HG02885 (cell line): ENCODE data around the gene DCTN2.
"Not testable (repeated sequence)": the region's sequence is repeated elsewhere in the genome, so short reads cannot be mapped to it uniquely, and the experiment has no call there.

Experiments used
- ATAC-seq: cut with Tn5 transposase; IDR thresholded peaks from one replicate; pipeline ENCODE4 v1.9.1; 2021; ENCODE audit warnings: mild to moderate bottlenecking; ENCODE audit not compliant: unreplicated experiment, poor library complexity

DCTN2 gene

DNA sequence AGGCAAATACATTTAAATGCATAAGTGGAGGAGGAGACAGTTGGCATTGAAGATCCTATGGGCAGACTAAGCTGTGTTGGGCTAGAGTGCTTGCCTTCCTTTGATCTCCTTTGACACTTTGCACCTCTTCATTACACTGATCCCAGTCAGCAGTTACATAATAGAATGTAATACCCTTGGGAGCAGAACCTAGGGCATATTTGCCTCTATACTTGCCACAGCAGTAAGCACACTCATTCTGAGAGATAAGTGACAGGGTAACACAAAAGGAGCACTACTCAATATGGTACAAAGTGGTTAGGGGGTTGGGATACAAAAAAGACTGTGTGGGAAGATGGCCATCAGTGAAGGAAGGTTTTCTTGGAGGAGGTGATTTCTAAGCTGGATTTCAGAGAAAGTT, 50.2 kb downstream of the DCTN2 start:
- ATAC-seq: no peak

DNA sequence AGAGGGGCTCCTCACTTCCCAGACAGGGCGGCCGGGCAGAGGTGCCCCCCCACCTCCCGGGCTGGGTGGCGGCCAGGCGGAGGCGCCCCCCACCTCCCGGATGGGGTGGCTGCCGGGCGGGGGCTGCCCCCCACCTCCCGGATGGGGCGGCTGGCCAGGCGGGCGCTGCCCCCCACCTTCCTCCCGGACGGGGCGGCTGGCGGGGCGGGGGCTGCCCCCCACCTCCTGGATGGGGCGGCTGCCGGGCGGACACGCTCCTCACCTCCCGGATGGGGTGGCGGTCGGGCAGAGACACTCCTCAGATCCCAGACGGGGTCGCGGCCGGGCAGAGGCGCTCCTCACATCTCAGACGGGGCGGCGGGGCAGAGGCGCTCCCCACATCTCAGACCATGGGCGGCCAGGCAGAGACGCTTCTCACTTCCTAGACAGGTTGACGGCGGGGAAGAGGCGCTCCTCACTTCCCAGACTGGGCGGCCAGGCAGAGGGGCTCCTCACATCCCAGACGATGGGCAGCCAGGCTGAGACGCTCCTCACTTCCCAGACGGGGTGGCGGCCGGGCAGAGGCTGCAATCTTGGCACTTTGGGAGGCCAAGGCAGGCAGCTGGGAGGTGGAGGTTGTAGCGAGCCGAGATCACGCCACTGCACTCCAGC, 51.8 kb downstream of the DCTN2 start:
- not testable (repeated sequence) for ATAC-seq

DNA sequence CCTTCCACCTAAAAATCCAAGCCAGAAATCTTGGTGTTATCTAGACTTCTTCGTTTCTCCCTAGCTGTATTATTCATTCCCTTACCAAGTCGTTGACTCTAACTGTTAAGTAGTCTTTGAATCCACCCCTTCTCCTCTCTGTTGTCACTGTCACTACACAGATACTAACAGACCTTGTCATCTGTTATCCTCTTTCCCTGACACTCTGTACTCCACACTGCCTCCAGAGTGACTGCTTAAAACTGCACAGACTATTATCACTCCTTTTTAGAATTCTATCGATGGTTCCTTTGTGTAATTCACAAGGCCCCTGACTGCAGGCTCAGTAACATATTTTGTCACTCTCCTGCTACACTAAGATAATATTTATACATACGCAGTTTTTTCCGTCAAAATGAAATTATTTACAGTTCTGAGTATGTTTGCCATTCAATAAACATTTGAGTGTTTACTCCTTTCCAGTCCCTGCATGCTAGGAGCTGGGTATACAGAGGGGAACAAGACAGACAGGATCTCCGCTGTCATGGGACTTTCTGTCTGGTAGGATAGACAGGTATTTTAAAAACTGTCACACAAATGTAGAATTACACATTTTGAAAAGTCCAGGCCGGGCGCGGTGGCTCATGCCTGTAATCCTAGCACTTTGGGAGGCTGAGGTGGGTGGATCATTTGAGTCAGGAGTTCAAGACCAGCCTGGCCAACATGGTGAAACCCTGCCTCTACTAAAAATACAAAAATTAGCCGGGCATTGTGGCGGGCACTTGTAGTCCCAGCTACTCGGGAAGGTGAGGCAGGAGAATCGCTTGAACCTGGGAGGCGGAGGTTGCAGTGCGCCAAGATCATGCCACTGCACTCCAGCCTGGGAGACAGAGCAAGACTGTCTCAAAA, 55.4 kb downstream of the DCTN2 start:
- ATAC-seq: no peak

DNA sequence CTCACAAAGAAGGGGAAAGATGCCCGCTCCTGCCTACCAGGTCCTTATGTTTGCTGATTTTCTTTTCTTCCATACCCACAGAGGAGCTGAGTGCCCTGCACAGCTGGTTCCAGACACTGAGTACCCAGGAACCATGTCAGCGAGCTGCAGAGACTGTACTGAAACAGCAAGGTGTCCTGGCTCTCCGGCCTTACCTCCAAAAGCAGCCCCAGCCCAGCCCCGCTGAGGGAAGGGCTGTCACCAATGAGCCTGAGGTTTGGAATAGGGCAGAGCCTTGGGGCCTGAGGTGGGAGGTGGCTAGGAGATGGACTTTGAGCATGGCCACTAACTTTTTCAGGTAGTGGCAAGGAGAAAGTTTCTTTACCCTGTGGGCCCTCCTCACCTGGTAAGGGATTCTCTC, 56.9 kb downstream of the DCTN2 start:
- no peak for ATAC-seq

DNA sequence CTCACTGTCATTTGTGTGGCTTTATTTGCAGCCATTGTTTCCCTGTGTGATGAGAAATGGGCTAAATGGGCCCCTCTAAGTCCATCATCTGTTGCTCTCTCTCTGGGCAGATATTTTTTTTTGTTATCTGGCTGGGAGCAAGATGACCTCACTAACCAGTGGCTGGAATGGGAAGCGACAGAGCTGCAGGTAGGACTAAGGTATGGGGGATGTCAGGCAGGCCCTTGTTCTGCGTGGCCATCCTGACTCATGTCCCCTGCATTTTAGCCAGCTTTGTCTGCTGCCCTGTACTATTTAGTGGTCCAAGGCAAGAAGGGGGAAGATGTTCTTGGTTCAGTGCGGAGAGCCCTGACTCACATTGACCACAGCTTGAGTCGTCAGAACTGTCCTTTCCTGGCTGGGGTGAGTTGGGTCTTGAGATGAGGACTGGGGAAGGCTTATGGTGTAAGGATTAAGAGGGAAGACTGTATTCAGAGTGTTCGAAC, 57.8 kb downstream of the DCTN2 start:
- ATAC-seq: no peak

DNA sequence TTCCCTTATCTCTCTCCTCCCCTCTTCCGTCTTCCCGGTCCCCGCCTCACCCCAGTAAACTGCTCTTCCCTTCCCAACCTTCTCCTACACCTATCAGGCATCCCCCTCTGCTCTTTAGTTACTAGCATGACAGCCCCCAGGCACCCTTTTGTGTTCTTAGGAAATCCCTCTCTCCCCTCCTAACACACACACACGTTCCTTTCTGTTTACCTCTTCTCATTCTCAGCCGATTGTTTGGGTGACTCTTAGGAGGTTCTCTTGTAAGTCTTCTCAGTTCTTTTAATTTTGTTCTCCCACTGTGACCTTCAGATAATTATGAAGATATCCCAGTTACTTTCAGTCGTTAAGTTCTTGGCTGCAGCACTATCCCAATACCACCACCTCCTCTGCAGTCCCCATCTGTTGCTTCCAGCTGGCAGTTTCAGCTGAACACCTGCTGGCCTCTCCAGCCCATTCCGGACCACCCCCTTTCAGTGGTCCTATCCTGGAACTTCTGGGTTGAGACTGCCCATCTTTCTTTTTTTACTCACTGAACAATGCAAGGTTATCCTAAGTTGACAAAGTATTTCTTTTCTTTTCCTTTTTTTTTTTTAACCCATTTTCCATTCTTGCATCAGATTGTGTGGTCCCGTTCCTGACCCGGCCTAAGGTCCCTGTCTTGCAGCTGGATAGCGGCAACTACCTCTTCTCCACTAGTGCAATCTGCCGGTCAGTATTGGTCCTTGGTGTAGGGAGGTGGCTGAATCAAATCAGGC, 58.4 kb downstream of the DCTN2 start:
- ATAC-seq: no peak

DNA sequence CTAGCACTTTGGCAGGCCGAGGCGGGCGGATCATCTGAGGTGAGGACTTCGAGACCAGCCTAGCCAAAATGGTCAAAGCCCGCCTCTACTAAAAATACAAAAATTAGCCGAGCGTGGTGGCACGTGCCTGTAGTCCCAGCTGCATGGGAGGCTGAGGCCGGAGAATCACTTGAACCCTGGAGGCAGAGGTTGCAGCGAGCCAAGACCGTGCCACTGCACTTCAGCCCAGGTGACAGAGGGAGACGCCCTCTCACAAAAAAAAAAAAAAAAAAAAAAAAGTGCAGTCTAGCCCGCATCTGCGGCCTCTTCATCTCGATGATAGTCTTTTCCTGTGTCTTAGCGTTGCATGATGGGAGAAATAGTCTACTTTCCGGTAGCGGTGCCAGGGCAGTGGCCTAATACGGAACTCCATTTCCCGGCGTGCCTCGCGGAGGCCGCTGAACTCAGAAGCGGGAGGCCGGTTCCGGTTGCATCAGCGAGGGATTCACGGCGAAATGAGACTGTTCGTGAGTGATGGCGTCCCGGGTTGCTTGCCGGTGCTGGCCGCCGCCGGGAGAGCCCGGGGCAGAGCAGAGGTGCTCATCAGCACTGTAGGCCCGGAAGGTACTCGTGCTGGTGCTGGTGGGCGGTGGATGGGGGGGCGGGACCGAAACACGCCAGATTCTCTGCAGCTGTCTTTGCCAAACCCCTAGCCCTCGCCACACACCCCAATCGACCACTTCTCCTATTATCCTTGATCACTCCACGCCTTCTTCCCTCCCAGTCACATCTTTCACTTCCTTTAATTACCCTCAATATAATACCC, 59.2 kb downstream of the DCTN2 start, which contains the start of gene MARS1:
Gene MARS1, plus strand, starts transcription at position 472 of the 805 bp plus-strand sequence. Its CDS starts 23 bp downstream, at position 495.
- peak; percentile 99 for ATAC-seq

DNA sequence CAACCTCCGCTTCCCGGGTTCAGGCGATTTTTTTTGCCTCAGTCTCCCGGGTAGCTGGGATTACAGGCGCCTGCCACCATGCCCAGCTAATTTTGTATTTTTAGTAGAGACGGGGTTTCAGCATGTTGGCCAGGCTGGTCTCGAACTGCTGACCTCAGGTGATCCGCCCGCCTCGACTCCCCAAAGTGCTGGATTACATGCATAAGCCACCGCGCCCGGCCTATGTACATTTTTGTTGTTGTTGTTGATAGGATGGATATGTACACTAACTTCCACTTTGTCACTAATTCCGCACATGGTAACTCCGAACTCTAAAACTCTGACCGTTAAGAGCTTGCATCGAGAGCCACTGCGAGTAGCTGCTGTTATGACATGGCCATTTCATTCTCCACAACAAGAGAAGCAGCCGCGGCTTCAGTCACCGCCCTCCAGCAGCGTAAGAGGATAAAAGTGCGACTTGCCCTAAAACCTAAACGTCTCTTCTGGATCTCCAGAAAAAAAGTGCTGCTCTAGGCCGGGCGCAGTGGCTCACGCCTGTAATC, 59.9 kb downstream of the DCTN2 start:
- ATAC-seq: no peak

DNA sequence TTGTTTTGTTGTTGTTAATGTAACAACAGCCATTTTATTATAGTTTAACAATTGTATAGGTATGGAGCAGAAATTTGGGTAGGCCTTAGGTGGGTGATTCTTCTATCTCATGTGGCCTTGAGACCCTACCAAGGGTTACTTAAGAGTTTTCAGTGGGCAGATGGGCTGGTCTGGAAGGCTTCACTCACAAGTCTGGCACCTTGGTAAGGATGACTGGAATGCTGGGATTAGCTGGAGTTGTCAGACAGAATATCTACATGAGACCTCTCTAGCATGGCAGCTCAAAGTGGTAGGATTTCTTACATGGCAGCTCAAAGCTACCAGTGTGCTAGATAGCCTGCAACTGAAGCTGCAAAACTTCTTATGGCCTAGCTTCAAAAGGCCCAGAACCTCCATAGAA, 61.3 kb downstream of the DCTN2 start:
- no peak for ATAC-seq

DNA sequence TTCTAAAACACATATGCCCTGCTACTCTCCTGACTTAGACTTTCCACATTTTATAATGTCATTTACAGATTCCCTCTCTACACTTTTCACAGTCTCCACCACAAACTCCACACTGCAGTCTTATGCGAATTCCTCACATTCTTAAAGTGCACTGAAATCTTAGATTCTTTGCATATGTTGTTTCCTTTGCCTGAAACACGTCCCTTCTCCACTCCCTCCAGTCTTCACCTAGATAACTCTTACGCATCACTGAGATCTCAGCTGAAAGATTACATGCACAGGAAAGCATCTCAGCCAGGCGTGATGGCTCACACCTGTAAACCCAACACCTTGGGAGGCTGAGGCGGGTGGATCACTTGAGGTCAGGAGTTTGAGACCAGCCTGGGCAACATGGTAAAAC, 63.5 kb downstream of the DCTN2 start:
- no peak for ATAC-seq

DNA sequence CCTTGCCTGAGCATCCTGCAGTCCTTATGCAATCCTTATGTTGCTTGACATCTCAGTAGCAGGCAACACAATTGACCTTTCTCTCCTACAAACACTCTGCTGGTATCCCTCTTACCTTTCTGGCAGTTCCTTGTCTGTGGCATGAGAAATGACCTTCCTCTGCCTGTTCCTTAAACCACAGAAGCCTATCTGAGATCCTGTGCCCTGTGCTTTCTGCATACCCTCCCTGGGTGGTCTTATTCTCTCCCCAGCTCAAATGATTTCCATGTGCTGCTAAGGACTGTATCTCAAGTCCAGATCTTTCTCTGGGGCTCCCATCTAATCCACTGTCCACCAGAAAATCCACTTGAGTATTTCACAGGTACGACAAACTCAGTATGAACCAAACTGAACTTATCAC, 65.3 kb downstream of the DCTN2 start:
- ATAC-seq: no peak
